ENCODE data around the gene SHLD3.

- TF ChIP-seq CTCF (IDR thresholded peaks at IDR 0.05; ENCODE audit: insufficient read depth, low read depth, low read length), result no peak
- no peak for TF ChIP-seq EZH2 (IDR thresholded peaks at IDR 0.05; ENCODE audit: insufficient read depth, low read length)
Measured at GRCh38 chr5:65672796-65673195, 48.0 kb downstream of the SHLD3 start.

All from astrocyte (in vitro differentiated cells and primary cell).